Karpas-422 (cell line): Measurements from ENCODE around the gene PPP4R2. TPM values are rescaled to one million over a fixed set of nuclear protein-coding genes. Genes with fewer than 3 reads are reported as not detected.

ENCODE experiments used
- DNase-seq: peaks from one replicate; pipeline ENCODE4 v3.0.0-alpha.2; 2015
- H2AFZ ChIP-seq: fragments of 200-600 bp; sonication (generic); 2 replicates; pipeline ENCODE4 v1.6.1; 2014; ENCODE audit warnings: antibody characterized with exemption, low read length, mixed read lengths
- H3K27ac ChIP-seq: fragments of 200-600 bp; sonication (generic); 2 replicates; pipeline ENCODE4 v1.5.1; 2014; ENCODE audit warnings: mild to moderate bottlenecking, low read length, moderate library complexity
- H3K27me3 ChIP-seq: fragments of 200-600 bp; sonication (generic); 2 replicates; pipeline ENCODE4 v1.6.1; 2014; ENCODE audit warnings: low read length, mixed read lengths
- H3K36me3 ChIP-seq: fragments of 200-600 bp; sonication (generic); 2 replicates; pipeline ENCODE4 v1.6.1; 2014; ENCODE audit warnings: low read length, mixed read lengths; ENCODE audit not compliant: insufficient read depth
- H3K4me1 ChIP-seq: fragments of 200-600 bp; sonication (generic); 2 replicates; pipeline ENCODE4 v1.6.1; 2014; ENCODE audit warnings: mild to moderate bottlenecking, low read length, mixed read lengths
- H3K4me2 ChIP-seq: fragments of 200-600 bp; sonication (generic); 2 replicates; pipeline ENCODE4 v1.6.1; 2014; ENCODE audit warnings: low read length, low read depth, mild to moderate bottlenecking; ENCODE audit not compliant: poor library complexity, severe bottlenecking
- H3K4me3 ChIP-seq: fragments of 200-600 bp; sonication (generic); 2 replicates; pipeline ENCODE4 v1.5.1; 2014; ENCODE audit warnings: mild to moderate bottlenecking, antibody characterized with exemption, low read length, mixed read lengths
- H3K79me2 ChIP-seq: fragments of 200-600 bp; sonication (generic); 2 replicates; pipeline ENCODE4 v1.6.1; 2014; ENCODE audit warnings: mild to moderate bottlenecking, low read length, mixed read lengths
- H3K9ac ChIP-seq: fragments of 200-600 bp; sonication (generic); 2 replicates; pipeline ENCODE4 v1.6.0; 2014; ENCODE audit warnings: low read length
- H3K9me2 ChIP-seq: fragments of 200-600 bp; sonication (generic), shearing (Covaris generic); replicated peaks from 2 replicates; pipeline ENCODE4 v1.6.0; 2014; ENCODE audit warnings: mild to moderate bottlenecking, low read length, moderate library complexity; ENCODE audit not compliant: insufficient read depth
- H3K9me3 ChIP-seq: fragments of 300-700, 200-600 bp; sonication (generic); 2 replicates; pipeline ENCODE4 v1.6.1; 2014; ENCODE audit warnings: low read length, mixed read lengths
- H4K20me1 ChIP-seq: fragments of 200-600 bp; sonication (generic); 2 replicates; pipeline ENCODE4 v1.6.1; 2014; ENCODE audit warnings: mild to moderate bottlenecking, antibody characterized with exemption, low read length, low read depth; ENCODE audit not compliant: insufficient read depth
- total RNA-seq: library from RNA; depleted of rRNA; stranded (reverse); fragments of >200 nt; shearing (Covaris generic); gene quantifications from 2 replicates; pipeline ENCODE4 v1.2.3, GENCODE V29; 2014; ENCODE audit warnings: low replicate concordance

PPP4R2 gene
- total RNA-seq, 1 experiment from 2014 or later: 61.5 TPM

DNA sequence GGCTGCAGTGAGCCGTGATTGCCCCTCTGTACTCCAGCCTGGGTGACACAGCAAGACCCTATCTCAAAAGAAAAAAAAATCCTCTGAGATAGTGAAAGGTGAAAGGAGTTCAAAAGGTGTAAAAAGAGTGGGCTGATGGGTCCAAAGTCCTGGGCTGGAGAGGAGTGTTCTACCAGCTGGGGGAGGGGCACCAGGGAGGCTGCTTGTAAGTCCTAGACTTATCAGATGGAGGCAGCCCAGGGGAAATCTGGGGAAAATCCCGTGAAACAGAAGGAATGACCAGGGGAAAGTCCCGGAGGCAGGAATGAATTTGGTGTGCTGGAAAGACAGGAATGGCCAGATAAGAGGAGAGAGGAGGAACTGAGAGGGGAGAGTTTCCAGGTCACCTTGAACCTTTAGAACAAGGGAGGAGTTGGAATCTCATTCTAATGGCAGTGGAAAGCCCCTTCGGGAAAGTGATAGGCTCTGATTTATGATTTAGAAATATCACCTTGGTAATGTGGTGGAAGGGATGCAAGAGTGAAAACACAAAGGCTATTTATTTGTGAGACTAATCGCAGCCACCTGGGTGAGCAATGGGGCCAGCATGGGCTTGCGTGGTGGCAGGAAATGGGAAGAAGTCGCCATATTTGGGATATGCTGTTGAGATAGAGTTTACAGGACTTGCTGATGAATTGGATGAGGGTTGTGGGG, 23.4 kb upstream of the PPP4R2 start:
- Histone ChIP-seq H3K4me2 (no peak overlapping the region), H3K9me3 (no peaks in the 10 kb centered on the region), H4K20me1 (no peaks in the 10 kb centered on the region), H3K27ac (no peak overlapping the region), H3K4me1 (peaks cover 18% of the 10 kb centered on the region), H3K9ac (no peak overlapping the region), H3K79me2 (no peaks in the 10 kb centered on the region), H3K27me3 (no peaks in the 10 kb centered on the region), H2AFZ (no peak overlapping the region), H3K4me3 (no peak overlapping the region), H3K36me3 (no peaks in the 10 kb centered on the region), H3K9me2 (no peaks in the 10 kb centered on the region)
- no peak for DNase-seq

GRCh38 chr3:72973786-72974185, 22.8 kb upstream of the PPP4R2 start:
- Histone ChIP-seq H3K9ac (no peak overlapping the region), H4K20me1 (no peaks in the 10 kb centered on the region), H3K9me3 (no peaks in the 10 kb centered on the region), H3K4me3 (no peak overlapping the region), H3K27me3 (no peaks in the 10 kb centered on the region), H3K9me2 (no peaks in the 10 kb centered on the region), H3K4me2 (no peak overlapping the region), H2AFZ (no peak overlapping the region), H3K4me1 (peaks cover 18% of the 10 kb centered on the region), H3K36me3 (no peaks in the 10 kb centered on the region), H3K27ac (no peak overlapping the region), H3K79me2 (no peaks in the 10 kb centered on the region)
- no peak for DNase-seq

DNA sequence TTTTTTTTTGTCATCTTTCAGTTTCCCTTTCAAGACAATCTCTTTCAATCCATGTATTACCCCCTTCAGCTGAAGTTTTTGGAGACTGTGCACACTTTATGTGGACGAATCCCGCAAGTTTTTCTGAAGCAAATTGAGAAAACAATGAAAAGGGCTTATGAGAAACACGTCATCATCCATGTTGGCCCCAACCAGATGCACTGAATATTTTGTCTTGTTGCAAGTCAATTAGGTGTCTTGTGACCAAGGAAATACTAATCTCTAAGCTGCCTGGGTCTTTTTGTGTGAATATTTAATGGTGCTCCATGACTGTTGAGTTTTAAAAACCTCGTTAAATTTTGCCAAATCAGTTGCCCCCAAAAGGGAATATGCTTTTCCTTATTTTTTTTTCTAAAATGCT, 21.7 kb upstream of the PPP4R2 start:
- Histone ChIP-seq H3K9me2 (no peaks in the 10 kb centered on the region), H3K27me3 (no peaks in the 10 kb centered on the region), H3K27ac (no peak overlapping the region), H3K4me2 (no peak overlapping the region), H3K9me3 (no peaks in the 10 kb centered on the region), H4K20me1 (no peaks in the 10 kb centered on the region), H3K4me1 (peaks cover 18% of the 10 kb centered on the region), H2AFZ (no peak overlapping the region), H3K4me3 (no peak overlapping the region), H3K9ac (no peak overlapping the region), H3K36me3 (no peaks in the 10 kb centered on the region), H3K79me2 (no peaks in the 10 kb centered on the region)
- DNase-seq: no peak

DNA sequence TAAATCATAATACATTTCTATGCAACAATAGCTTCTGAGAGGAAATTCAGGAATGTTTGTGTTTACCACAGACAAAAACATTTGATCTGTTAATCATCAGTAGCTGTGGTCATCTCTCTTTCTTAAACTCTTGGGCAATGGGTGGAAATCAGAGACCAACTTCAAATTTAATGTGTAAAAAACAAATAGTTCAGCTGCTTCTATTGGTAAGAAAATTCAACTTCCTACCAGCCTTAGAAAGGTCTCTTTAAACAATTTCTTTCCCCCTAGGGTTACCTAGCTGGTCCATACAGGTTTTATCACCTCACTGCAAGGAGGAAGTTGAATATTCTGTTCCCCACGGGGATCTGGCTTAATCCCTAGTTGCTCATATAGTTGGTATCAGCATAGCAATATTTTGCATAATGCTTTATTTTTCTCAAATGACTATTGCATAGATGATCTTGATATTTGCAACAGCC, 20.3 kb upstream of the PPP4R2 start:
- peak; percentile 76 for DNase-seq
- H3K9me3 ChIP-seq: no peaks in the 10 kb centered on the region
- no peak overlapping the region for H3K27ac ChIP-seq
- peaks cover 18% of the 10 kb centered on the region for H3K4me1 ChIP-seq
- H3K4me3 ChIP-seq: no peak overlapping the region
- H3K9ac ChIP-seq: no peak overlapping the region
- H3K79me2 ChIP-seq: no peaks in the 10 kb centered on the region
- no peaks in the 10 kb centered on the region for H3K36me3 ChIP-seq
- no peak overlapping the region for H2AFZ ChIP-seq
- no peaks in the 10 kb centered on the region for H3K27me3 ChIP-seq
- peak overlapping the region; percentile 52 for H3K4me2 ChIP-seq
- no peaks in the 10 kb centered on the region for H4K20me1 ChIP-seq
- H3K9me2 ChIP-seq: no peaks in the 10 kb centered on the region

GRCh38 chr3:72977060-72977808, 19.4 kb upstream of the PPP4R2 start:
- peak overlapping the region; percentile 52 for H3K4me2 ChIP-seq

GRCh38 chr3:72982609-72983366, 13.8 kb upstream of the PPP4R2 start:
- Histone ChIP-seq H3K4me3 (no peak overlapping the region), H4K20me1 (no peaks in the 10 kb centered on the region), H3K9me2 (no peaks in the 10 kb centered on the region), H3K36me3 (no peaks in the 10 kb centered on the region), H2AFZ (no peak overlapping the region), H3K79me2 (no peaks in the 10 kb centered on the region), H3K4me2 (no peak overlapping the region), H3K27me3 (no peaks in the 10 kb centered on the region), H3K4me1 (peaks cover 5% of the 10 kb centered on the region), H3K9me3 (peaks cover 4% of the 10 kb centered on the region; the same call in 1 of the 2 replicates), H3K27ac (no peak overlapping the region), H3K9ac (no peak overlapping the region)
- peak; percentile 48 for DNase-seq

More at GRCh38 chr3:72977060-72977808, 19.4 kb upstream of the PPP4R2 start:
- Histone ChIP-seq H3K9me3 (no peaks in the 10 kb centered on the region), H3K36me3 (no peaks in the 10 kb centered on the region), H3K79me2 (no peaks in the 10 kb centered on the region), H3K9me2 (no peaks in the 10 kb centered on the region), H3K4me1 (peaks cover 18% of the 10 kb centered on the region), H3K27me3 (no peaks in the 10 kb centered on the region), H4K20me1 (no peaks in the 10 kb centered on the region), H3K27ac (no peak overlapping the region), H3K9ac (no peak overlapping the region), H2AFZ (no peak overlapping the region), H3K4me3 (no peak overlapping the region)
- no peak for DNase-seq

DNA sequence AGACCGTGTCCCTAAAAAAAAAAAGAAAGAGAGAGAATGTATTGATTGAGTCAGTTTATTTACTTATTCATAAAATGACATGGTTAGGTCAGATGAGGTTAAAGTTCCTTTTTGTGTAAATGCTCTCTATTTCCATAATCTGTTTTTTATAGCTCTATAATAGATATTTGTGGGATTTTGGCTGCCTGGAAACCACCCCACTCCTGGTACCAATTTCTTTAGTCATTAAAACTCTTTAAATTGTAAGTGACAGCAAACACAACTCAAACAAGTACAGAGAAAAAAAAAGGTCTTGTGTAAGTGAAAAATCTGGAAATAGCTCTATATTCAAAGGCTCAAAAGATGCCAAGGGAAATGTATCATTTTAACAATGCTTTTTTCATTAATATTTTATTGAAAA, 11.0 kb upstream of the PPP4R2 start:
- Histone ChIP-seq H3K4me3 (no peak overlapping the region), H3K9me3 (peaks cover 4% of the 10 kb centered on the region; the same call in 1 of the 2 replicates), H2AFZ (no peak overlapping the region), H3K36me3 (no peaks in the 10 kb centered on the region), H4K20me1 (no peaks in the 10 kb centered on the region), H3K4me2 (no peak overlapping the region), H3K9ac (no peak overlapping the region), H3K27ac (no peak overlapping the region), H3K79me2 (no peaks in the 10 kb centered on the region), H3K27me3 (no peaks in the 10 kb centered on the region), H3K9me2 (no peaks in the 10 kb centered on the region), H3K4me1 (peaks cover 5% of the 10 kb centered on the region)
- DNase-seq: no peak
